CD4-positive, alpha-beta T cell (primary cell): ENCODE results near the gene G6PC1. TPM values are rescaled to one million over a fixed set of nuclear protein-coding genes. Genes with fewer than 3 reads are reported as not detected.

Source experiments
- ATAC-seq: fragments of 200-7000 bp; cut with Tn5 transposase; one replicate; pipeline ENCODE4 v1.10.0; 2022; ENCODE audit warnings: mild to moderate bottlenecking; ENCODE audit not compliant: poor library complexity
- CTCF ChIA-PET: fragments of 350-600 bp; sonication (Branson Sonifier 250); formaldehyde crosslinking; loops from one replicate; lab custom pipeline; 2021; ENCODE audit warnings: antibody characterized with exemption, inconsistent platforms; lab: Charles Lee
- POLR2A ChIA-PET: fragments of 350-600 bp; sonication (Branson Sonifier 250); formaldehyde crosslinking; loops from one replicate; lab custom pipeline; 2021; ENCODE audit warnings: antibody characterized with exemption, inconsistent platforms; lab: Charles Lee
- DNase-seq, 14 experiments: peaks; one replicate each; pipeline ENCODE4 v3.0.0-alpha.2; 2013 to 2020; ENCODE audit warnings: mixed read lengths in 2 of 14
- H3K27ac ChIP-seq, 2 donors: one replicate each; pipeline versions ENCODE4 v1.5.1 to v1.7.0; 2013; ENCODE audit warnings: low read length in 2 of 2, low read depth in 1 of 2, mild to moderate bottlenecking in 1 of 2
- H3K27me3 ChIP-seq, 2 experiments: 1 replicate in 1 of 2; 2 replicates in 1 of 2; pipeline versions ENCODE4 v1.6.1 to v1.7.0; 2013; ENCODE audit warnings: low read length in 2 of 2, control low read depth in 1 of 2, mild to moderate bottlenecking in 1 of 2, moderate library complexity in 1 of 2; ENCODE audit not compliant: insufficient read depth in 2 of 2, control insufficient read depth in 1 of 2
- H3K36me3 ChIP-seq: one replicate; pipeline ENCODE4 v1.6.1; 2013; ENCODE audit warnings: low read length, control low read depth; ENCODE audit not compliant: insufficient read depth
- H3K4me1 ChIP-seq: one replicate; pipeline ENCODE4 v1.6.1; 2013; ENCODE audit warnings: low read length, control low read depth; ENCODE audit not compliant: insufficient read depth
- H3K4me3 ChIP-seq: one replicate; pipeline ENCODE4 v1.5.1; 2013; ENCODE audit warnings: mild to moderate bottlenecking, low read length, moderate library complexity
- H3K9me3 ChIP-seq, 2 experiments: 1 replicate in 1 of 2; 2 replicates in 1 of 2; pipeline versions ENCODE4 v1.6.1 to v1.7.0; 2013; ENCODE audit warnings: low read length in 2 of 2, mild to moderate bottlenecking in 2 of 2, control low read depth in 1 of 2, moderate library complexity in 1 of 2; ENCODE audit not compliant: control insufficient read depth in 1 of 2, insufficient read depth in 1 of 2
- H3K27ac Mint-ChIP-seq: one replicate; pipeline ENCODE4 v1.8.0; 2020; ENCODE audit warnings: mixed read lengths
- H3K27me3 Mint-ChIP-seq: one replicate; pipeline ENCODE4 v1.8.0; 2021; ENCODE audit warnings: mixed read lengths
- H3K36me3 Mint-ChIP-seq: one replicate; pipeline ENCODE4 v1.8.0; 2021; ENCODE audit warnings: low read depth, mixed read lengths
- H3K4me1 Mint-ChIP-seq: one replicate; pipeline ENCODE4 v1.8.0; 2021; ENCODE audit warnings: low read depth, mixed read lengths
- H3K4me3 Mint-ChIP-seq: one replicate; pipeline ENCODE4 v1.8.0; 2020; ENCODE audit warnings: mild to moderate bottlenecking, mixed read lengths
- H3K9me3 Mint-ChIP-seq: one replicate; pipeline ENCODE4 v1.8.0; 2020; ENCODE audit warnings: mixed read lengths
- intact Hi-C, 2 experiments: fragments of 100-400 bp; cut with DNase I in 1 of 2; cut with micrococcal nuclease in 1 of 2; formaldehyde crosslinking; loops; one replicate each; pipeline versions ENCODE4 v1.15.1 to v1.9.0; 2023 to 2025; cut with DNase I, micrococcal nuclease
- total RNA-seq, 174 experiments: library from RNA in 2 of 174; stranded (reverse) in 2 of 174; gene quantifications; one replicate each; pipeline ENCODE4 v1.2.3 and lab custom pipeline; 2021 to 2026
- TF ChIP-seq, protein P1 (sequence below): fragments of 200-600 bp; IDR thresholded peaks from one replicate; pipeline ENCODE4 v1.8.0; 2022; ENCODE audit warnings: antibody characterized with exemption, mild to moderate bottlenecking

The G6PC1 gene
- total RNA-seq, 2 experiments from 2014 or later = not detected

DNA sequence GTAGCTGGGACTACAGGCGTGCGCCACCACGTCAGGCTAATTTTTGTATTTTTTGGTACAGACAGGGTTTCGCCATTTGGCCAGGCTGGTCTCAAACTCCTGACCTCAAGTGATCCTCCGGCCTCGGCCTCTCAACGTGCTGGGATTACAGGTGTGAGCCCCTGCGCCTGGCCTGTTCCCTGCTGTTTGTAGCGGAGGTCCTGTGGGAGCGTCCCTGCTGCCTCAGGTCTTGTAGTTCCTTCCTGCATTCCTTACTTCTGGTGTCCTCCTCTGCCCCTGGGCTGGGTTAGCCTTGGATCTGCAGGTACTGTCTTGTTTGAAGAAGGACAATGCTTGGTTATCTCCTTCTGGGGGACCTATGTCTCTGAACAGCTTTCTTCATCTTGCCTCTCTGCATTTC is 23.6 kb upstream of the G6PC1 start:
- no peak for DNase-seq
- Mint-ChIP-seq H3K27ac (no peak overlapping the region), H3K36me3 (no peaks in the 10 kb centered on the region), H3K27me3 (peaks cover 37% of the 10 kb centered on the region), H3K4me1 (no peaks in the 10 kb centered on the region), H3K9me3 (no peaks in the 10 kb centered on the region), H3K4me3 (no peak overlapping the region)
- intact Hi-C loops = no loop called here
- no peak overlapping the region for H3K4me3 ChIP-seq
- POLR2A ChIA-PET = no interaction called here
- no peak for ATAC-seq
- H3K27me3 ChIP-seq = peaks cover 0 to 6% of the 10 kb centered on the region in 2 experiments
- no peaks in the 10 kb centered on the region for H3K36me3 ChIP-seq
- CTCF ChIA-PET = interaction anchor here (0.6 kb wide), 1 partner anchor 54 kb away, joined by 3 read pairs; no protein-coding TSS in a partner anchor
- TF ChIP-seq, protein P1, sequence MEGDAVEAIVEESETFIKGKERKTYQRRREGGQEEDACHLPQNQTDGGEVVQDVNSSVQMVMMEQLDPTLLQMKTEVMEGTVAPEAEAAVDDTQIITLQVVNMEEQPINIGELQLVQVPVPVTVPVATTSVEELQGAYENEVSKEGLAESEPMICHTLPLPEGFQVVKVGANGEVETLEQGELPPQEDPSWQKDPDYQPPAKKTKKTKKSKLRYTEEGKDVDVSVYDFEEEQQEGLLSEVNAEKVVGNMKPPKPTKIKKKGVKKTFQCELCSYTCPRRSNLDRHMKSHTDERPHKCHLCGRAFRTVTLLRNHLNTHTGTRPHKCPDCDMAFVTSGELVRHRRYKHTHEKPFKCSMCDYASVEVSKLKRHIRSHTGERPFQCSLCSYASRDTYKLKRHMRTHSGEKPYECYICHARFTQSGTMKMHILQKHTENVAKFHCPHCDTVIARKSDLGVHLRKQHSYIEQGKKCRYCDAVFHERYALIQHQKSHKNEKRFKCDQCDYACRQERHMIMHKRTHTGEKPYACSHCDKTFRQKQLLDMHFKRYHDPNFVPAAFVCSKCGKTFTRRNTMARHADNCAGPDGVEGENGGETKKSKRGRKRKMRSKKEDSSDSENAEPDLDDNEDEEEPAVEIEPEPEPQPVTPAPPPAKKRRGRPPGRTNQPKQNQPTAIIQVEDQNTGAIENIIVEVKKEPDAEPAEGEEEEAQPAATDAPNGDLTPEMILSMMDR = no peak
- no peaks in the 10 kb centered on the region for H3K9me3 ChIP-seq
- H3K27ac ChIP-seq = no peak overlapping the region
- H3K4me1 ChIP-seq = no peaks in the 10 kb centered on the region

DNA sequence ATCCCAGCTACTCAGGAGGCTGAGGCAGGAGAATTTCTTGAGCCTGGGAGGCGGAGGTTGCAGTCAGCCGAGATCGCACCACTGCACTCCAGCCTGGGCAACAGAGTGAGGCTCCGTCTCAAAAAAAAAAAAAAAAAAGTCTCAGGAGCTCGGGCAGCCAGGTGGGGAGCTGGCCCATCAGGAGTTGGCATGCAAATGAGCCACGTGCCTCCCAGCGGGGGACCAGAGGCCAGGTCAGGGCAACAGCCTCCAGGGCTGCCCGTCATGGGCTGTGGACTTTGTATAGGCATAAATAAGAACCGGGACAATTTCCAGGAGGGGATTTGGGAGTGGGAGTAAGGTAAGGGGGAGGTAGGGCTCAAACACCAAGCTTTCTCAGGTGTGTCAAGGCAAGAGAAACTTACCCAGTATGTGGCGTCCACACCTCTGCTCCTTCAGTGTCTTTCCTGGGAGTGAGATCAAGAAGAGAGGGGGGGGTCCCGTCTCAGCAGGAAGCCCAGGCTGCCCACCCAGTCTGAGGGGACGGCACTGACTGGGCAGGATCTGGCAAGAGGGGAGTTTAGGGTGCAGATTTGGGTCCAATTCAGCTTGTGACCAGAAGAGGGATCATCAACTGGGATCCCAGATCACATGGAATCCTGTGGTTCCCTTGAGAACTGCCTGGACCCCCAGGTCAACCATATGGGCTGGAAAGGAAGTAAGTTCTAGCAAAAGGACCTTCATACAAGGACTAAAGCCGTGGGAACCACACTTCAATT is 22.3 kb upstream of the G6PC1 start:
- CTCF ChIA-PET = interaction anchor here (0.7 kb wide), 1 partner anchor 1756 kb away, joined by 4 read pairs; no protein-coding TSS in a partner anchor
- Histone ChIP-seq H3K4me1 (no peaks in the 10 kb centered on the region), H3K27ac (no peak overlapping the region), H3K9me3 (no peaks in the 10 kb centered on the region), H3K27me3 (peaks cover 0 to 2% of the 10 kb centered on the region in 2 experiments), H3K4me3 (no peak overlapping the region), H3K36me3 (no peaks in the 10 kb centered on the region)
- Mint-ChIP-seq H3K4me1 (no peaks in the 10 kb centered on the region), H3K9me3 (no peaks in the 10 kb centered on the region), H3K4me3 (no peak overlapping the region), H3K27ac (no peak overlapping the region), H3K27me3 (peaks cover 30% of the 10 kb centered on the region), H3K36me3 (no peaks in the 10 kb centered on the region)
- DNase-seq (no peak), ATAC-seq (no peak)
- POLR2A ChIA-PET = no interaction called here
- intact Hi-C loops = no loop called here
- TF ChIP-seq, protein P1 = no peak

DNA sequence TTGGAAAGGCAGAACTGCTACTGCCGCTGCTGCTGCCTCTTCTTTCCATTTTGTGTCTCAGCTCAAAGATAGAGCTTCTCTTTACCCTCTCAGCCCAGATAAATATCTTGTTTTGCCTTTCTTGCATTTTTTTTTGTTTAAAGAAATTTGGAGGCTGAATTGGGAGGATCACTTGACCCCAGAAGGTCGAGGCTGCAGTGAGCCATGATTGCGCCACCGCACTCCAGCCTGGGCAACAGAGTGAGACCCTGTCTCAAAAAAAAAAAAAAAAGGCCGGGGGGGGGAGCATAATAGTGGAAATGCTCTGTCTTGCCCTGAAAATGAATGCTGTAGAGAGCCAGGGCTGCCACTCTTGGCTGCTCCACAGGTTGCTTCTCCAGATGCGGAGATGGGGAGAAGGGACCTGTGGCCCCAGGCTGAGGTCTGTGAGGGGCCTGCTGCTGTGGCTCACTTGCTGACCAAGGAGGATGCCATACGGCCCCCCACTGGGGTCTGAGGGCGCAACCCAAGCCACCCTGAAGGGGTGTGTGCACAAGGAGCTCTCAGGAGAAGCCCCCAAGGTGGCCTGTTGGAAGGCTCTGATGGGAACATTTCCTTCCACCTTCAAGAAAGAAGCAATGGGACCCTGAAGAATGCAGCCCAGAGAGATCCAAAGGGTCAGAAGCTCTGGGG is 21.5 kb upstream of the G6PC1 start:
- no peaks in the 10 kb centered on the region for H3K36me3 ChIP-seq

More for the DNA sequence above, 21.5 kb upstream of the G6PC1 start:
- no peak overlapping the region for H3K27ac ChIP-seq
- H3K4me3 Mint-ChIP-seq = no peak overlapping the region
- peaks cover 0 to 2% of the 10 kb centered on the region in 2 experiments for H3K27me3 ChIP-seq
- CTCF ChIA-PET = no interaction called here
- intact Hi-C loops = no loop called here
- no peaks in the 10 kb centered on the region for H3K36me3 Mint-ChIP-seq
- no peak for ATAC-seq
- H3K4me1 Mint-ChIP-seq = no peaks in the 10 kb centered on the region
- DNase-seq = no peak
- no peaks in the 10 kb centered on the region for H3K9me3 ChIP-seq
- no peaks in the 10 kb centered on the region for H3K4me1 ChIP-seq
- POLR2A ChIA-PET = no interaction called here
- H3K27me3 Mint-ChIP-seq = peaks cover 28% of the 10 kb centered on the region
- TF ChIP-seq, protein P1 = no peak
- no peak overlapping the region for H3K27ac Mint-ChIP-seq
- H3K9me3 Mint-ChIP-seq = no peaks in the 10 kb centered on the region
- H3K4me3 ChIP-seq = no peak overlapping the region
